NCI-H2196 (cell line): ENCODE measurements around the gene HOXC12.
A peak's percentile ranks its signal among the peaks of the same experiment; 100 is the strongest.

Source experiments
- DNase-seq: peaks from one replicate; lab custom pipeline; 2025; ENCODE audit not compliant: unreplicated experiment; lab: John Stamatoyannopoulos, UW

Gene HOXC12

GRCh38 chr12:54005853-54006558 is 51.3 kb downstream of the HOXC12 start:
- peak; percentile 90 for DNase-seq

- no peak for DNase-seq
These were observed 52.0 kb downstream of the HOXC12 start for GRCh38 chr12:54006559-54007220.

GRCh38 chr12:54007538-54008259 is 53.0 kb downstream of the HOXC12 start:
- DNase-seq, result no peak

- DNase-seq, result no peak
These were observed 53.5 kb downstream of the HOXC12 start for GRCh38 chr12:54008260-54008552.
